Measurements from ENCODE around the gene BBS2.

GRCh38 chr16:56491657-56492261, 28.1 kb downstream of the BBS2 start:
- TF ChIP-seq HDGF (IDR thresholded peaks at IDR 0.05; ENCODE audit: borderline replicate concordance) (no peak), FOXM1 (IDR thresholded peaks at IDR 0.05; ENCODE audit: borderline replicate concordance) (no peak), NFRKB (IDR thresholded peaks at IDR 0.05) (no peak)

Data from HEK293T (cell line).